K562 (cell line): ENCODE measurements around the gene CCDC47. TPM values are rescaled to one million over a fixed set of nuclear protein-coding genes. Genes with fewer than 3 reads are reported as not detected.

Experiments
- ATAC-seq: fragments of 200-7000 bp; cut with Tn5 transposase; 3 replicates; pipeline ENCODE4 v1.9.1; 2020; ENCODE audit warnings: moderate library complexity
- BruUV-seq: library from RNA; stranded (reverse); fragments of 400-500 nt; replicated peaks from 2 replicates; lab custom pipeline; 2021; lab: Mats Ljungman, UMichigan
- CTCF ChIA-PET: fragments of 300-600 bp; formaldehyde crosslinking; extraction: SDS; loops from one replicate; lab custom pipeline; 2021; ENCODE audit warnings: low intra/inter-chr PET ratio; lab: Yijun Ruan, JAX
- POLR2A ChIA-PET: fragments of 300-600, 350-650 bp; sonication (Branson Sonifier 250); formaldehyde crosslinking; extraction: SDS; loops from one replicate; lab custom pipeline; 2021; ENCODE audit warnings: antibody characterized with exemption, inconsistent platforms; lab: Yijun Ruan, JAX
- DNase-seq, 4 experiments: peaks; one replicate each; pipeline versions ENCODE4 v3.0.0 to v3.0.0-alpha.2; 2011 to 2018; ENCODE audit warnings: low spot score in 3 of 4, mixed read lengths in 3 of 4; ENCODE audit errors: extremely low read depth in 1 of 4
- FAIRE-seq: peaks from 2 replicates; lab custom pipeline; 2011; peaks lifted over from hg19 to GRCh38; lab: Jason Lieb, UNC
- H2AFZ ChIP-seq: 2 replicates; pipeline ENCODE4 v1.6.0; 2011; ENCODE audit warnings: low read depth, low read length, control low read depth, inconsistent platforms
- H3K27ac ChIP-seq: fragments of 200-600 bp; 3 replicates; pipeline ENCODE4 v1.8.0; 2011; ENCODE audit warnings: low read depth, mild to moderate bottlenecking, control low read depth, inconsistent platforms, low read length, moderate library complexity, mixed read lengths; ENCODE audit errors: extremely low read depth
- H3K27me3 ChIP-seq, 2 experiments: fragments of 300-600 bp in 1 of 2; 2 replicates in 1 of 2; 3 replicates in 1 of 2; pipeline versions ENCODE4 v1.6.0 to v1.8.0; 2011; ENCODE audit warnings: inconsistent platforms in 2 of 2, low read length in 2 of 2, mild to moderate bottlenecking in 1 of 2, mixed read lengths in 1 of 2, moderate library complexity in 1 of 2; ENCODE audit not compliant: control insufficient read depth in 2 of 2, insufficient read depth in 2 of 2
- H3K36me3 ChIP-seq: fragments of 300-600 bp; 3 replicates; pipeline ENCODE4 v1.8.0; 2011; ENCODE audit warnings: mild to moderate bottlenecking, low read length, inconsistent platforms; ENCODE audit not compliant: control insufficient read depth, insufficient read depth
- H3K4me1 ChIP-seq, 2 experiments: fragments of 200-600 bp in 1 of 2; replicated peaks in 1 of 2; 2 replicates in 1 of 2; 3 replicates in 1 of 2; pipeline versions ENCODE4 v1.5.1 to v1.8.0; 2011; ENCODE audit warnings: inconsistent platforms in 2 of 2, low read length in 2 of 2, mild to moderate bottlenecking in 1 of 2, mixed read lengths in 1 of 2, moderate library complexity in 1 of 2; ENCODE audit not compliant: control insufficient read depth in 2 of 2, insufficient read depth in 2 of 2
- H3K4me2 ChIP-seq: 2 replicates; pipeline ENCODE4 v1.6.1; 2011; ENCODE audit warnings: low read length, control low read depth, inconsistent platforms, mixed read lengths; ENCODE audit not compliant: insufficient read depth
- H3K4me3 ChIP-seq: fragments of 200-600 bp; sonication (generic), shearing (Covaris generic); 2 replicates; pipeline ENCODE4 v1.5.1; 2016; ENCODE audit warnings: control low read depth, inconsistent platforms
- H3K79me2 ChIP-seq: fragments of 200-600 bp; 3 replicates; pipeline ENCODE4 v1.8.0; 2011; ENCODE audit warnings: low read length, inconsistent platforms; ENCODE audit not compliant: control insufficient read depth, insufficient read depth
- H3K9ac ChIP-seq, 2 experiments: 2 replicates each; pipeline versions ENCODE4 v1.6.0 to v1.6.1; 2011; ENCODE audit warnings: low read depth in 2 of 2, low read length in 2 of 2, control low read depth in 1 of 2, inconsistent platforms in 1 of 2, mild to moderate bottlenecking in 1 of 2, mixed read lengths in 1 of 2; ENCODE audit not compliant: insufficient read depth in 1 of 2
- H3K9me1 ChIP-seq: one replicate; pipeline ENCODE4 v1.6.0; 2011; ENCODE audit warnings: inconsistent platforms, mild to moderate bottlenecking, low read length, moderate library complexity; ENCODE audit not compliant: control insufficient read depth, insufficient read depth
- H3K9me3 ChIP-seq: replicated peaks from 2 replicates; pipeline ENCODE4 v1.5.1; 2011; ENCODE audit warnings: low read depth, low read length, inconsistent platforms; ENCODE audit not compliant: control insufficient read depth, insufficient read depth
- H4K20me1 ChIP-seq: replicated peaks from 2 replicates; pipeline ENCODE4 v1.6.1; 2011; ENCODE audit warnings: low read length, inconsistent platforms, mixed read lengths; ENCODE audit not compliant: control insufficient read depth, insufficient read depth
- BHLHE40 ChIP-seq: IDR thresholded peaks from 2 replicates; pipeline ENCODE4 v1.6.1; 2011; ENCODE audit warnings: low read length, improper control_type of control experiment
- GATA2 ChIP-seq: sonication (generic); formaldehyde crosslinking; IDR thresholded peaks from 2 replicates; pipeline ENCODE4 v1.4.0; 2020; ENCODE audit warnings: mild to moderate bottlenecking, missing genetic modification reagents
- KDM4B ChIP-seq, 2 experiments: fragments of 450-650 bp in 1 of 2; sonication (generic) in 1 of 2; IDR thresholded peaks; 2 replicates each; pipeline ENCODE4 v1.6.1; 2016 to 2017; ENCODE audit warnings: borderline replicate concordance in 2 of 2, antibody characterized with exemption in 1 of 2, low read depth in 1 of 2, mild to moderate bottlenecking in 1 of 2
- KLF16 ChIP-seq: IDR thresholded peaks from 2 replicates; pipeline ENCODE4 v1.6.1; 2016; ENCODE audit warnings: antibody characterized with exemption
- MTA2 ChIP-seq: fragments of 450-650 bp; IDR thresholded peaks from 2 replicates; pipeline ENCODE4 v1.6.1; 2016; ENCODE audit warnings: low read depth
- PHF20 ChIP-seq: fragments of 450-650 bp; IDR thresholded peaks from 2 replicates; pipeline ENCODE4 v1.6.1; 2018; ENCODE audit not compliant: partially characterized antibody
- PTBP1 ChIP-seq: fragments of 200-400 bp; formaldehyde crosslinking; IDR thresholded peaks from 2 replicates; pipeline ENCODE4 v1.6.1; 2017; ENCODE audit warnings: low read depth, low read length
- RBBP5 ChIP-seq: fragments of 200-600 bp; sonication (generic); IDR thresholded peaks from 2 replicates; pipeline ENCODE4 v1.6.1; 2012; ENCODE audit warnings: borderline replicate concordance, mild to moderate bottlenecking, low read length, control low read depth, inconsistent platforms; ENCODE audit not compliant: insufficient read depth, poor library complexity, severe bottlenecking
- YBX1 ChIP-seq: fragments of 450-650 bp; IDR thresholded peaks from 2 replicates; pipeline ENCODE4 v1.7.1; 2016; ENCODE audit warnings: mild to moderate bottlenecking
- ZNF124 ChIP-seq: sonication (generic); formaldehyde crosslinking; IDR thresholded peaks from 2 replicates; pipeline ENCODE4 v1.8.1; 2022; ENCODE audit warnings: missing genetic modification reagents
- ZNF3 ChIP-seq: fragments of 250-450 bp; sonication (Bioruptor Pico); IDR thresholded peaks from 2 replicates; pipeline ENCODE4 v1.5.0; 2021; ENCODE audit warnings: mild to moderate bottlenecking, moderate library complexity
- ZNF507 ChIP-seq: conservative IDR thresholded peaks from 2 replicates; pipeline ENCODE4 v1.6.1; 2017; ENCODE audit warnings: missing genetic modification characterization, missing compliant biosample characterization
- WGBS: fragments of 100-300 bp; shearing (Covaris generic); methylation state at CpG from one replicate; pipeline ENCODE4 v1.1.6; 2016; ENCODE audit warnings: low coverage, mixed read lengths; ENCODE audit not compliant: insufficient coverage; ENCODE audit errors: missing lambda C conversion rate; 5-methylcytosine and 5-hydroxymethylcytosine counted together
- in situ Hi-C: fragments of 300-500 bp; cut with MboI; formaldehyde crosslinking; loops from 4 replicates; pipeline ENCODE4 v1.15.0; 2018; ENCODE audit warnings: inconsistent platforms, mixed read lengths
- intact Hi-C: fragments of 100-400 bp; cut with micrococcal nuclease; formaldehyde crosslinking; loops from 2 replicates; pipeline ENCODE4 v1.14.2; 2022
- polyA plus RNA-seq, 8 experiments: library from polyadenylated mRNA; depleted of rRNA in 4 of 8; stranded (reverse) in 5 of 8; unstranded in 3 of 8; fragments of >200 nt; fragmentation: Nextera tagmentation in 2 of 8; fragmentation: Illumina TruSeq in 1 of 8; extraction: Ambion mirVana in 2 of 8; extraction: Trizol in 1 of 8; gene quantifications; 2 replicates each; pipeline versions ENCODE4 v1.2.1 to v1.2.3, GENCODE V29; 2011 to 2014; ENCODE audit warnings: inconsistent platforms in 1 of 8, missing spikeins in 1 of 8
- total RNA-seq, 7 experiments: library from RNA; depleted of rRNA in 6 of 7; stranded (reverse); fragments of >200 nt in 6 of 7; fragmentation: Illumina TruSeq in 2 of 7; extraction: Trizol in 2 of 7; gene quantifications; 2 replicates each; pipeline versions ENCODE4 v1.2.1 to v1.2.3, GENCODE V29; 2011 to 2021; ENCODE audit warnings: low replicate concordance in 1 of 7
- TF ChIP-seq, protein P1 (sequence below): fragments of 250-450 bp; sonication (Bioruptor Pico); IDR thresholded peaks from 2 replicates; pipeline ENCODE4 v1.4.0; 2020; ENCODE audit warnings: mild to moderate bottlenecking, moderate library complexity
- TF ChIP-seq, protein P2 (sequence below): fragments of 250-450 bp; sonication (Bioruptor Pico); IDR thresholded peaks from 2 replicates; pipeline ENCODE4 v1.8.0; 2021; ENCODE audit warnings: borderline replicate concordance, mild to moderate bottlenecking, moderate library complexity; ENCODE audit not compliant: poor library complexity, severe bottlenecking
- TF ChIP-seq, protein P3 (sequence below): sonication (generic); IDR thresholded peaks from 2 replicates; pipeline ENCODE4 v1.6.1; 2016
- TF ChIP-seq, protein P4 (sequence below): fragments of 450-650 bp; IDR thresholded peaks from one replicate; pipeline ENCODE4 v1.6.1; 2018; ENCODE audit warnings: mild to moderate bottlenecking, moderate library complexity; ENCODE audit not compliant: partially characterized antibody
- TF ChIP-seq, protein P5 (sequence below): IDR thresholded peaks from 2 replicates; pipeline ENCODE4 v1.6.1; 2014; ENCODE audit warnings: antibody characterized with exemption

CCDC47 gene
- total and polyA plus RNA-seq, 9 of the 15 experiments (the other 6 are each of a cell fraction or from before 2014, with no cell fraction given) = 15.5 to 162 (median 122) TPM

DNA sequence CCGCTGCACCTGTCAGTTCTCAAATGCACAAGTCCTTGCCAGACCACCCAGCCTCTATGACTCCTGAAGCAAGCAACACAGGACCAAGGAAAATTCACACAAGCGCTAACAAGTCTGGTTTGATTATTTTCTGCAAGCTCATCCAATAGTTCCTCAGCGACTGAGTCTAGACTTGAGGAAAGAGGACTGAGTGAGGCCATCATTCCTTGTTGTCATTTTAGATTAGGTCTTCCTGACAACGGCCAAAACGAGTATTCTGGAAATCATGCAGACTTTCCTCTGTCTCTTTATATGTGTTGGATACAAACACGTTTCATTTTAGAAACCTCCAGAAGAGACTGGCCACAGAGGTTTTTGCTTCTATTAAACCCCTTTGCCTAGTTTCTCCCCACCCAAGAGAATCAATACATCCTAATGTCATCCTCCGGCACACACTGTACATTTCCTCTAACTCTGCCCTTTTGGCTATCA is 561 bp downstream of the CCDC47 start:
- H3K4me1 ChIP-seq = peaks cover 9 to 23% of the 10 kb centered on the region in 2 experiments
- H3K4me3 ChIP-seq = peak overlapping the region; percentile 84
- in situ Hi-C loops (no loop called here), intact Hi-C loops (loop anchor here (2.0 to 10.0 kb wide), 4 partner anchors 70 to 372 kb away; partner anchors contain the start of genes DCAF7, MAP3K3 and SMARCD2)
- peak in 2 of 4 experiments; percentile 25 to 55 for DNase-seq
- H3K79me2 ChIP-seq = peaks cover 97% of the 10 kb centered on the region
- H3K9me1 ChIP-seq = no peaks in the 10 kb centered on the region
- peaks cover 17% of the 10 kb centered on the region for H4K20me1 ChIP-seq
- no peaks in the 10 kb centered on the region for H3K27me3 ChIP-seq
- peak overlapping the region; percentile 99 for H3K27ac ChIP-seq
- H3K36me3 ChIP-seq = peaks cover 48% of the 10 kb centered on the region
- peak overlapping the region; percentile 98 to 99 for H3K9ac ChIP-seq
- POLR2A ChIA-PET = interaction anchor here (0.8 to 5.4 kb wide), 26 partner anchors 8 to 341 kb away, joined by 3 to 82 read pairs (median 6); partner anchors contain the start of genes FTSJ3, PSMC5 and STRADA
- ATAC-seq = peak; percentile 5; the same call in 2 of the 3 replicates
- CTCF ChIA-PET = no interaction called here
- BruUV-seq = TSS peak; percentile 75
- peak overlapping the region; percentile 93 for H3K4me2 ChIP-seq
- 1% methylated on average over 7 of the region's 7 CpGs for WGBS
- peak overlapping the region; percentile 63; the same call in 1 of the 2 replicates for H2AFZ ChIP-seq
- no peaks in the 10 kb centered on the region for H3K9me3 ChIP-seq
- FAIRE-seq = peak; percentile 62
- TF ChIP-seq MTA2 = no peak
- TF ChIP-seq, protein P1, sequence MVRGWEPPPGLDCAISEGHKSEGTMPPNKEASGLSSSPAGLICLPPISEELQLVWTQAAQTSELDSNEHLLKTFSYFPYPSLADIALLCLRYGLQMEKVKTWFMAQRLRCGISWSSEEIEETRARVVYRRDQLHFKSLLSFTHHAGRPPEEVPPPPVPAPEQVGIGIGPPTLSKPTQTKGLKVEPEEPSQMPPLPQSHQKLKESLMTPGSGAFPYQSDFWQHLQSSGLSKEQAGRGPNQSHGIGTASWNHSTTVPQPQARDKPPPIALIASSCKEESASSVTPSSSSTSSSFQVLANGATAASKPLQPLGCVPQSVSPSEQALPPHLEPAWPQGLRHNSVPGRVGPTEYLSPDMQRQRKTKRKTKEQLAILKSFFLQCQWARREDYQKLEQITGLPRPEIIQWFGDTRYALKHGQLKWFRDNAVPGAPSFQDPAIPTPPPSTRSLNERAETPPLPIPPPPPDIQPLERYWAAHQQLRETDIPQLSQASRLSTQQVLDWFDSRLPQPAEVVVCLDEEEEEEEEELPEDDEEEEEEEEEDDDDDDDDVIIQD (CRISPR knock-in tag) = no peak
- TF ChIP-seq PHF20 = no peak
- TF ChIP-seq, protein P2, sequence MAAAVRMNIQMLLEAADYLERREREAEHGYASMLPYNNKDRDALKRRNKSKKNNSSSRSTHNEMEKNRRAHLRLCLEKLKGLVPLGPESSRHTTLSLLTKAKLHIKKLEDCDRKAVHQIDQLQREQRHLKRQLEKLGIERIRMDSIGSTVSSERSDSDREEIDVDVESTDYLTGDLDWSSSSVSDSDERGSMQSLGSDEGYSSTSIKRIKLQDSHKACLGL (CRISPR knock-in tag) = no peak
- TF ChIP-seq YBX1 = no peak
- no peak for TF ChIP-seq ZNF3 (CRISPR knock-in tag)
- no peak for TF ChIP-seq PTBP1
- TF ChIP-seq KDM4B (IDR thresholded peaks at IDR 0.05; ENCODE audit: borderline replicate concordance in 2 of 2, low read depth in 1 of 2) = no peak
- TF ChIP-seq GATA2 = no peak
- TF ChIP-seq, protein P3, sequence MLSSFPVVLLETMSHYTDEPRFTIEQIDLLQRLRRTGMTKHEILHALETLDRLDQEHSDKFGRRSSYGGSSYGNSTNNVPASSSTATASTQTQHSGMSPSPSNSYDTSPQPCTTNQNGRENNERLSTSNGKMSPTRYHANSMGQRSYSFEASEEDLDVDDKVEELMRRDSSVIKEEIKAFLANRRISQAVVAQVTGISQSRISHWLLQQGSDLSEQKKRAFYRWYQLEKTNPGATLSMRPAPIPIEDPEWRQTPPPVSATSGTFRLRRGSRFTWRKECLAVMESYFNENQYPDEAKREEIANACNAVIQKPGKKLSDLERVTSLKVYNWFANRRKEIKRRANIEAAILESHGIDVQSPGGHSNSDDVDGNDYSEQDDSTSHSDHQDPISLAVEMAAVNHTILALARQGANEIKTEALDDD = no peak; the same call in 1 of the 2 replicates
- TF ChIP-seq KLF16 = no peak
- no peak for TF ChIP-seq ZNF124 (CRISPR knock-in tag)
- no peak for TF ChIP-seq RBBP5
- TF ChIP-seq, protein P4, sequence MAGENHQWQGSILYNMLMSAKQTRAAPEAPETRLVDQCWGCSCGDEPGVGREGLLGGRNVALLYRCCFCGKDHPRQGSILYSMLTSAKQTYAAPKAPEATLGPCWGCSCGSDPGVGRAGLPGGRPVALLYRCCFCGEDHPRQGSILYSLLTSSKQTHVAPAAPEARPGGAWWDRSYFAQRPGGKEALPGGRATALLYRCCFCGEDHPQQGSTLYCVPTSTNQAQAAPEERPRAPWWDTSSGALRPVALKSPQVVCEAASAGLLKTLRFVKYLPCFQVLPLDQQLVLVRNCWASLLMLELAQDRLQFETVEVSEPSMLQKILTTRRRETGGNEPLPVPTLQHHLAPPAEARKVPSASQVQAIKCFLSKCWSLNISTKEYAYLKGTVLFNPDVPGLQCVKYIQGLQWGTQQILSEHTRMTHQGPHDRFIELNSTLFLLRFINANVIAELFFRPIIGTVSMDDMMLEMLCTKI = no peak
- TF ChIP-seq ZNF507 (tag) = no peak
- TF ChIP-seq, protein P5, sequence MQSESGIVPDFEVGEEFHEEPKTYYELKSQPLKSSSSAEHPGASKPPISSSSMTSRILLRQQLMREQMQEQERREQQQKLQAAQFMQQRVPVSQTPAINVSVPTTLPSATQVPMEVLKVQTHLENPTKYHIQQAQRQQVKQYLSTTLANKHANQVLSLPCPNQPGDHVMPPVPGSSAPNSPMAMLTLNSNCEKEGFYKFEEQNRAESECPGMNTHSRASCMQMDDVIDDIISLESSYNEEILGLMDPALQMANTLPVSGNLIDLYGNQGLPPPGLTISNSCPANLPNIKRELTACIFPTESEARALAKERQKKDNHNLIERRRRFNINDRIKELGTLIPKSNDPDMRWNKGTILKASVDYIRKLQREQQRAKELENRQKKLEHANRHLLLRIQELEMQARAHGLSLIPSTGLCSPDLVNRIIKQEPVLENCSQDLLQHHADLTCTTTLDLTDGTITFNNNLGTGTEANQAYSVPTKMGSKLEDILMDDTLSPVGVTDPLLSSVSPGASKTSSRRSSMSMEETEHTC = no peak
- TF ChIP-seq BHLHE40 = no peak
